ES-I3 (cell line): ENCODE results near the gene PDILT.
"Not testable (repeated sequence)": the region's sequence is repeated elsewhere in the genome, so short reads cannot be mapped to it uniquely, and the experiment has no call there.

Source experiments
- H3K36me3 ChIP-seq: 2 replicates; pipeline ENCODE4 v1.6.1; 2013; ENCODE audit warnings: mild to moderate bottlenecking, low read length, control low read depth, moderate library complexity; ENCODE audit not compliant: insufficient read depth
- H3K4me1 ChIP-seq: 2 replicates; pipeline ENCODE4 v1.6.1; 2013; ENCODE audit warnings: mild to moderate bottlenecking, control low read depth, low read length; ENCODE audit not compliant: insufficient read depth
- H3K9ac ChIP-seq: 2 replicates; pipeline ENCODE4 v1.6.1; 2013; ENCODE audit warnings: low read depth, mild to moderate bottlenecking, low read length, moderate library complexity
- H3K9me3 ChIP-seq: 2 replicates; pipeline ENCODE4 v1.6.1; 2013; ENCODE audit warnings: mild to moderate bottlenecking, low read length, moderate library complexity; ENCODE audit not compliant: control insufficient read depth, insufficient read depth

The PDILT gene, protein sequence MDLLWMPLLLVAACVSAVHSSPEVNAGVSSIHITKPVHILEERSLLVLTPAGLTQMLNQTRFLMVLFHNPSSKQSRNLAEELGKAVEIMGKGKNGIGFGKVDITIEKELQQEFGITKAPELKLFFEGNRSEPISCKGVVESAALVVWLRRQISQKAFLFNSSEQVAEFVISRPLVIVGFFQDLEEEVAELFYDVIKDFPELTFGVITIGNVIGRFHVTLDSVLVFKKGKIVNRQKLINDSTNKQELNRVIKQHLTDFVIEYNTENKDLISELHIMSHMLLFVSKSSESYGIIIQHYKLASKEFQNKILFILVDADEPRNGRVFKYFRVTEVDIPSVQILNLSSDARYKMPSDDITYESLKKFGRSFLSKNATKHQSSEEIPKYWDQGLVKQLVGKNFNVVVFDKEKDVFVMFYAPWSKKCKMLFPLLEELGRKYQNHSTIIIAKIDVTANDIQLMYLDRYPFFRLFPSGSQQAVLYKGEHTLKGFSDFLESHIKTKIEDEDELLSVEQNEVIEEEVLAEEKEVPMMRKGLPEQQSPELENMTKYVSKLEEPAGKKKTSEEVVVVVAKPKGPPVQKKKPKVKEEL

DNA sequence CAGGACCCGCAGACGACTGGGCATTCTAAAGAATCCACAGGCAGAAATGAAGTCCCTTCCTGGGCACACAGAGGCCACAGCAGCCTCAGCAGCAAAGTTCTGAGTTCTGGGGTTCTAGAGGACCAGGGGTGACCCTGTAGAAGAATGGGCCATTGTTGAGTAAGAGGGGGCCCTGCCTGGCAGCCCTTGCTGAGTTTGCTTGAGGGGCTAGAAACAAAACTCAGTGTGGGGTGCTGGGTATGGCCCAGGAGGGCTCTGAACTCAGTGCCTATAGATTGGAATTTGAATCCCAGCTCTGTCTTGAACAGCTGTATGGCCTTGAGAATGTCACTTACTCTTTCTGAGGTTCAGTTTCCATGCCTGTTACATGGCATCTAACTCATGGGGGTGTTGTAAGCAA lies at the start of gene PDILT:
TSS of gene PDILT (minus strand) at position 101 of the 400 bp plus-strand sequence. CDS start 5,437 bp downstream, outside the sequence.
- Histone ChIP-seq H3K9me3 (no peaks in the 10 kb centered on the region), H3K36me3 (no peaks in the 10 kb centered on the region), H3K9ac (no peak within 1 kb of the TSS)

DNA sequence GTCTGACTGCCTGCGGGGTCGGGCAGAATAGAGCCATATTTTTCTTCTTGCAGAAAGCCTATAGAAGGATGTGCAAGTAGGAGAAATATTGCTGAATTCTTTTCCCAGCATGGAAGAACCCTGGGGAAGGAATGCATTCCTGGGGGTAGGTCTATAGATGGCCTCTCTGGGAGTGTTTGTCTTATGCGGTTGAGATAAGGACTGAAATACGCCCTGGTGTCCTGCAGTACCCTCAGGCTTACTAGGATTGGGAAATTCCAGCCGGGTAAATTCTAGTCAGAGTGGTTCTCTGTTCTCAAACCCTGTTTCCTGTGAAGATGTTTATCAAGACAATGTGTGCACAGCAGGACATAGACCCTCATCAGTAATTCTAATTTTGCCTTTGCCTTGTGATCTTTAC lies 49.1 kb upstream of the PDILT start:
- not testable (repeated sequence) for H3K36me3 ChIP-seq, H3K9ac ChIP-seq, H3K9me3 ChIP-seq, H3K4me1 ChIP-seq

More for the DNA sequence above, at the start of gene PDILT:
- H3K4me1 ChIP-seq, result peaks cover 2% of the 10 kb centered on the region; the same call in 1 of the 2 replicates

DNA sequence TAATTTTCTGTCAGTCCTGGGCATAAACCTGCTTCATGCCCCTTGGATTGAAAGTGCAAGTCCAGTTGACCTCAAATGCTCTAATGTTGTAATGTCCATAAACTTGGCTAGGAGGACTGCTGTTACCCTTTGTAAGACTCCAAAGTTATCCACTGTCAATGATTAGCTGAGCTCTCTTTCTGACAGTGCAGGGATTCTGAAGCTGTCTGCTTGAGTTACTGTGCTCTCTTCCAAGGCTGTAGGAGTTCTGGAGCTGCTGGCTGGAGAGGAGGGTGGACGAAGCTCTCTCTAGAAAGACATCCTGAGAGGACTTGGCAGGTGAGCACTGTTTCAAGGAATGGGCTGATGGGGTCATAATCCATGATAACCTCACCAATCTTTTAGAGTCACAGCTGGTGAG lies 46.8 kb upstream of the PDILT start, which contains the start of gene ACSM2A:
TSS of gene ACSM2A (plus strand) at position 158 of the 400 bp plus-strand sequence. CDS start 8,594 bp downstream, outside the sequence.
- not testable (repeated sequence) for H3K9me3 ChIP-seq, H3K36me3 ChIP-seq, H3K9ac ChIP-seq, H3K4me1 ChIP-seq

DNA sequence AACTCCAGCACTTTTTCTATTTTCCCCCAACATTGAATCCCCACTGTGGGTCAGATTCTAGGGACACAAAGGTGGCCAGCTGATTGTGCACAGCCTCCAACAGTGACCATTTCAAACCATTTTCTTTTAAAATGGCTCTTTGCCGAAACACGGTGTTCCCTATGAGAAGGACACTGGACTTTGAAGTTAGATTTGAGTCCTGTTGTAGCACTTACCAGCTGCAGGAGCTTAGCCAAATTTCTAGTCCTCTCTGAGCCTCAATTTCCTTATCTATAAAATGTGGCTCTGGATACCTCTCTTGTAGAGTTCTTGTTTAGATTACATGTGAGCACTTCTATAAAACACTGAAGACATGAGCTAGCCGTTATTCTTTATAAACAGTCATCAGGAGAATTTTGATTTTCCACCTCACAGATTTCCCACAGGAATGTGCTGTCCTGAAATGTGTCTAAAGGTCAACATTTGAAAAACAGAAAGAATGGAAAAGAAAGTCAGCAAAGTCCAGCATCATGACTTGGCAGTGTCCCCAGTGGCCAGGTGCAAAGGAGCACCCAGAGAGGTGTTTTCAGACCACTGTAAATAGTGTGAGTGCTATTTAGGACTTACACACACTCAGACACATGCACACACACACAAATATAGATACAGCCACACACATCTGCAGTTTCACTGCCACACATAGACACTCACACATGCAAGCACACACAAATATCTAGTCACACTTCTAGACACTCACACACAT lies 42.3 kb upstream of the PDILT start:
- H3K36me3 ChIP-seq, H3K9me3 ChIP-seq, H3K4me1 ChIP-seq, H3K9ac ChIP-seq: not testable (repeated sequence)

DNA sequence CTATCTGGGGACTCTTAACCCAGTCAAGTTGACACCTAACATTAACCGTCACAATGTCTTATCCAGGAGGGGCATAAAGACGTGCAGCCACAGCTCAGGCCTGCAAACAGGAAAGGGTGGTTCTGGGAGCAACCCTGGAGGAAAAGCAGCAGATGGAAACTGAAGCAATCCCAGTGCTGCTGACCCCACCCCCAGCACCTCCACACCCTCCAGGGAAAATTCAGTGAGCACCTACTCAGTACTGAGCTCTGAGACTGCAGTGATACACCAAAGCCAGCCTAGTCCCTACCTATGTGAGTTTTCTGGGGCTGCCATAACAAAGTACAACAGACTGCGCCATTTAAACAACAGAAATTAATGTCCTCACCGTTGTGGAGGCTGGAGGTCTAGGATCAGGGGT lies 37.3 kb upstream of the PDILT start:
- H3K9me3 ChIP-seq, H3K36me3 ChIP-seq, H3K9ac ChIP-seq, H3K4me1 ChIP-seq: not testable (repeated sequence)

DNA sequence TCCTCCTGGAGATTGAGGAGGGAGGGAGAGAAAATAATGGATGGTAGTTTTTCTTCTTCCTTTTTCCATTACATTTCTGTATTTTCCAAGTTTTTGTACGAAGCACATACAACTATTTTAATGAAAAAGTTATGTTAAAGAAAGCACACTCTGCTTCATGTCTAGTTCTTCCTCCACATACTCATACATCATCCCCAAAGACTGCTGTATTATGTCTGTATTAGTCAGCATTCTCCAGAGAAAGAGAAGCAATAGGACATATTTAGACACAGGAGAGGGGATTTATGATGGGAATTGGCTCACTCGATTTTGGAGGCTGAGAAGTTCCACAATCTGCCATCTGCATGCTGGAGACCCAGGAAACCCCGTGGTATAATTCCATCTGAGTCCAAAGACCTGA lies 36.7 kb upstream of the PDILT start:
- H3K4me1 ChIP-seq, result no peaks in the 10 kb centered on the region
- no peaks in the 10 kb centered on the region for H3K36me3 ChIP-seq
- H3K9me3 ChIP-seq, result no peaks in the 10 kb centered on the region
- no peak overlapping the region for H3K9ac ChIP-seq

DNA sequence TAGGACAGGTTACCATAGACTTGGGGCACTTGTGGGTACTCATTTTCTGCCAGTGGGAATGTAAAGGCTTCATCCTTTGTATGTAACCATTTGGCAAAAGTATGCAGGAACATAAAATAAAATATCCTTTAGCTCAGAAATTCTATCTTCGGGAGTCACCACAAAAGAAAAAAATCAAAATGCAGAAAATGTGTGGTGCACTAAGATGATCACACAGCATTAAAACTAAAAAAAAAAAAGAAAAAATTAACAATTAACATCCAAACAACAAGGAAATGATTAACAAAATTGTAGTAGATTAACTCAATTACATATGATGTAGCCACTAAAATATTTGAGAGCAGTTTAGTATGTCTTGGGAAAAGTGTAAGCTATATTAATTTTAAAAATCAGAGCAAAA lies 36.2 kb upstream of the PDILT start:
- not testable (repeated sequence) for H3K36me3 ChIP-seq, H3K4me1 ChIP-seq, H3K9me3 ChIP-seq, H3K9ac ChIP-seq

DNA sequence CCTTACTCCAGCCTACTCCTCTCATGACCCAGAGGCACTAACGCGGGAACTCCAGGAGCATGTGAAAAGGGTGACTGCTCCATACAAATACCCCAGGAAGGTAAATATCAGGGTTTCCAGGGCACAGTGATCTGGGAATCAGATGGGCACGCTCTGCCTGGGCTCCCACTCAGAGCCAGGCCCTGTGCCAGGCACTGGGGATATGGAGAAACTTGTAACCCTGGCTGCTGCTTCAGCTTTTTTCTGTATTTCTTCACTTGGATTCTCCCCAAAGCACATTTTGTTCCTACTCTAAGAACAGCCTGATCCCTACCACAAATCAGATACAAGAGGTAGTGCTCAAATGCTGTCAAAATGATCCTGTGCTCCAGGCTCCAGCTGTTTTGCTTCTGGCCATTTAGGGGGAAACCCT lies 35.3 kb upstream of the PDILT start:
- H3K4me1 ChIP-seq, H3K9me3 ChIP-seq, H3K9ac ChIP-seq, H3K36me3 ChIP-seq: not testable (repeated sequence)

DNA sequence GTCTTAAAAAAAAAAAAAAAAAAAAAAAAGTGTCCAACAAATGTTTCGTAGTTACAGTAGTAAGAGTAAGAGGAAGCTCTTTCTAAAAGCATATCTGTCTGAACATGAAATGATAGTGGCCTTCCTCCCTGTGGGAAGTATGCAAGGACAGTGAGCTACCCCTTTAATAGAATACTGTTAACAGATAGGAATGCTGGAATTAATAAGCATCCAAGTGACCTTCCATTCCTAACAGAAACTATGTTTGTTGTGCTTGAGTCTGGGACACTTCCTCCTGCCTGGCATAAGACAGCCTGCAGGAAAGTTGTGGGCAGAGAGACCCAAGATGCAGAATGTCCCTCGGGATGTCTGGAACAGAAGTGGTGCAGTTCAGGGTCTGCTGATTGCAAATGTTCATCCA lies 34.4 kb upstream of the PDILT start:
- not testable (repeated sequence) for H3K9me3 ChIP-seq, H3K36me3 ChIP-seq, H3K9ac ChIP-seq, H3K4me1 ChIP-seq

DNA sequence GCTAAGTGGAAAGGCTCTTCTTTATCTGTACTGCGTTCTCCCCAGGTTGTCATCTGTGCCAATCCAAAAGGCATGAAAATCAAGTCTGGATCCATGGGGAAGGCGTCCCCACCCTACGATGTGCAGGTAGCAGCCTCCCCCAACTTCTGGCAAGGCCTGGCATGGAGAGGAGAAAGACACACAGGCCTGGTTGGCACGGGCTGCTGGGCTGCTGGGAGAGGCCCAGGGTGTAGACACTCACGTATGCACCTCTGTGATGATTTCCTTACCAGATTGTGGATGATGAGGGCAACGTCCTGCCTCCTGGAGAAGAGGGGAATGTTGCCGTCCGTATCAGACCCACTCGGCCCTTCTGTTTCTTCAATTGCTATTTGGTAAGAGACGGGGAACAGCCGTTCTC lies 26.4 kb upstream of the PDILT start:
- Histone ChIP-seq H3K4me1 (no peaks in the 10 kb centered on the region), H3K9me3 (no peaks in the 10 kb centered on the region), H3K36me3 (no peaks in the 10 kb centered on the region), H3K9ac (no peak overlapping the region)

DNA sequence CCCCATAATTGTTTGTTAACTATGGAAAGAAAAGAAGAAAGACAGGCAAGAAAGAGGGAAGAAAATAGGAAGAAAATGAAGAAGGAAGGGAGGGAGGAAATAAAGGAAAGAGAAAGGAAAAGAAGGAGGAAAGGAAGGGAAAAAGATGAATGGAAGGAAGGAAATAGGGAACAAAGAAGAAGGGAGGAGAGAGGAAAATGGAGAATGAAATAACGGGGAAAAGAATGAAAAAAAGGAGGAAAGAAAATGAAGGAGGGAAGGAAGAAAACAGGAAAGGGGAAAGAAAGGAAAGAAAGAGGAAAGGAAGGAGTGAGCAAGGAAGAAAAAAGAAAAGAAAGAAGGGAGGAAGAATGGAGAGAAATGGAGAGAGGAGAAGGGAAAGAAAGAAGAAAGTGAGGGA lies 25.9 kb upstream of the PDILT start:
- H3K4me1 ChIP-seq, H3K9ac ChIP-seq, H3K9me3 ChIP-seq, H3K36me3 ChIP-seq: not testable (repeated sequence)

DNA sequence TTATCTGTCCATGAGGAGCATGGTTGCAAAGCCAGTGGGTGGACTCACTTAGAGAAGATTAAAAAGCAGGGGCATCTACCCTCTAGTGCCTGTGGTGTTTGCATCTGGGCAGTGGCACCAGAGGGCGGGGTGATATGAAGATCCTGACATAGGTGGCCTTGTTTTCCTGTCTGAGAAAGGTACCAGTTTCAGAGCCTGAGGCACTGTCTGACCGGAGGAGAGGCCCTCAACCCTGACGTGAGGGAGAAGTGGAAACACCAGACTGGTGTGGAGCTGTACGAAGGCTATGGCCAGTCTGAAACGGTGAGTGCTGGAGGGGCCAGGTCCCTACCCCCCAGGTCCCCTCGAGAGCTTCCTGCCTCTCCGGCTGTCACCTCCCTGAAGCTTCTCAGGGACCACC lies 25.0 kb upstream of the PDILT start:
- H3K9ac ChIP-seq, H3K4me1 ChIP-seq, H3K36me3 ChIP-seq, H3K9me3 ChIP-seq: not testable (repeated sequence)

DNA sequence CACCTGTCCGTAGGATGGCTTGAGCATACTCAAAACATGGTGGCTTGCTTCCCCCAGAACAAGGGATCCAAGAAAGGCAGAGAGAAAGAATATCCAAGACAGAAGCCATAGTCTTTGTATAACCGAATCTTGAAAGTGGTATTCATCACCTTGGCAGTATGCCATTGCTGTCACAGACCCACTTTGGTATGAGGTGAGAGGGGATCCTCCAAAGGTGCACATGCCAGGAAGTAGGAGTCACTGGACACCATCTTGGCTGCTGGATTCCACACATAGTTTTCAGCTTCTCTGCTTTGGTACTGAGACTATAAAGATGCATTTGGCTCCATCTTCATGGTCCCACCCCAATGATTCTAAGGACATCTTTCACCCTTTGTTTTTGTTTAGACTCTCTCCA lies 22.9 kb upstream of the PDILT start:
- not testable (repeated sequence) for H3K9ac ChIP-seq, H3K36me3 ChIP-seq, H3K4me1 ChIP-seq, H3K9me3 ChIP-seq

DNA sequence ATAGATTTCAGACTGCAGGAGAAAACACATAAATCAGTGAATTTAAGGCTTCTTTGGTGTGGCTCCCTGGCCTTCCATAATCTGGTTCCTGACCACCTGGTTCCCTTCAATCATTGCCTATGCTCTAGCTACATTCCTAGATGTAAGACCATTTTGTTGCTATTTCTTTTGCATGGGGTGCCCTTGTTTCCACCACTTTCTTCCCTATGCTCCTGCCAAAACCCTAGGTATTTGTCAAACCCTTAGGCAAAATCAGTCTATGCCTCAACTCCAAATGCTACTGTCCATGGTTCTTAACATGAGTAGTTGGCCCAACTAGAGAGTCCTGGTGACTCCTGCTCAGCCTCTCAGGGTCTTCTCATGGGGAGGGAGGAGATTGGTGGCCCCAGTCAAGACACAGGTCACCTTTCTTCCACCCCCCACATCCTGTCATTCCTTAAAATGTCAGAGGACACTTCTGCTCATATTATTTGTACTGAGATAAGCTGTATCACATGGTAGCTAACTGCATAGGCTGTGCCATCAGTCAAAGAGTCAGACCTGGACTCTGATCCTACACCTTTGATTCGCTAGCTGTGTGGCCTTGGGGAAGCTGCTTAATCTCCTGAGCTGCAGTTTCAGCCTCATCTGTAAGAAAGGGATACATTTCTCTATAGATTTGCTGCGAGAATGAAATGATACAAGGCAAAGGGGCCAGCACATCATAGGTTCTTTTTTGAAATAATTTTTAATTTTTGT lies 19.8 kb upstream of the PDILT start:
- H3K9ac ChIP-seq, result no peak overlapping the region
- no peaks in the 10 kb centered on the region for H3K4me1 ChIP-seq
- no peaks in the 10 kb centered on the region for H3K9me3 ChIP-seq
- H3K36me3 ChIP-seq, result no peaks in the 10 kb centered on the region
